LNCaP clone FGC (cell line): ENCODE measurements around the gene SPN.

Source experiments
- DNase-seq: peaks from one replicate; pipeline ENCODE4 v3.0.0-alpha.2; 2011; ENCODE audit warnings: low read depth
- H3K4me3 ChIP-seq: 2 replicates; pipeline ENCODE4 v1.5.1; 2011; ENCODE audit warnings: mild to moderate bottlenecking, low read depth, low read length, control low read depth
- CTCF ChIP-seq: IDR thresholded peaks from 2 replicates; pipeline ENCODE4 v1.5.1; 2012; ENCODE audit warnings: mild to moderate bottlenecking; ENCODE audit not compliant: control insufficient read depth, insufficient read depth; ENCODE audit errors: extremely low read depth

The SPN gene

DNA sequence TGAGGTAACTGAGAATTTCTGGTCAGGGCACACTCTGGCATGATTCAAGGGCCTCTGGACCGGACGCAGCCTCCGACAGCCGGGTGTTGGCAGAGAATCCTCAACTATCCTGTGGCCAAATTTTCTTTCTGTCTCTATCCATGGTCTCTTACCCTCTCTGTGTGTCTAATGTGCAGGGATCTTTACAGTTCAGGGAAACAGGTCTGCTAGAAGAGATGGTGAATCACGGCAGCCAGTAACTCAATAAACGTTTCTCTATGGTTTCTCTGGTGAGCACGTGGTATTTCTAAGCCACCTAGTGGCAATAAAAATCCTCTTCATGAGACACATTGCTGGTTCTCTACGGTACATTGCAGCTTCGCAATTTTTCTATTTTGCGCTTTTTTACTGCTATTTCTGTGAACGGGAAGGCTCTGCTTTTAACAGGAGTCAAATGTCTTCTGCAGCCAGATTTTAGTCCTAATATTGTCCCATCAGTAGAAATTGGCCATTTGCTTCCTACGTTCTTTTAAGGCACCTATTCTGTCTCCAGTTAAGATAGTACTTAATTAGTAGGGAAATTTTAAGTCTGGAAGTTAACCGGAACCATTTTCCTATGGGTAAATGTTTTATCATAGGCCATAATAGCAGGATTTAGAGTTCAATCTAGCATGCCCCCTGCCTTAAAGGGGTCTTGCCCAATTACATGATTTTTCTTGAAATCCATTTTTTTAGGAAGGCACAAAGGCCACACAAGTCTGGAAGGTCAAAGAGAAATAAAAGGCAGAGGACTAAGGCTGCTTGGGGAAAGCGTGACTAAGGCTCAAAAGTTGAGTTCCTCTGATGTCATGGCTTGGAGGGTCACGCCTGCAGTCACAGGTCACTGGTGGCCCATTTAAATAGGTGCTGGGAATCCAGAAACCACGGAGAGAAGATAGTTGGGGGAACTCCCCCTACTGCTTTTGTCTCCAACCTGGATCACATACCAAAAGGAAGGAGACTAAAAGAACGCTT lies 47.5 kb downstream of the SPN start:
- TF ChIP-seq CTCF = no peak
- no peak for DNase-seq
- no peak overlapping the region for H3K4me3 ChIP-seq

GRCh38 chr16:29712809-29713208 lies 49.8 kb downstream of the SPN start:
- TF ChIP-seq CTCF = no peak
- H3K4me3 ChIP-seq = no peak overlapping the region
- DNase-seq = no peak

- TF ChIP-seq CTCF = no peak
- no peak for DNase-seq
- no peak overlapping the region for H3K4me3 ChIP-seq
These were observed 51.3 kb downstream of the SPN start for GRCh38 chr16:29714396-29714795.

- no peak for DNase-seq
- H3K4me3 ChIP-seq = no peak overlapping the region
- no peak for TF ChIP-seq CTCF
These were observed 51.9 kb downstream of the SPN start for GRCh38 chr16:29714972-29715371.

GRCh38 chr16:29717113-29717512 lies 54.1 kb downstream of the SPN start:
- H3K4me3 ChIP-seq = no peak overlapping the region
- no peak for TF ChIP-seq CTCF
- DNase-seq = no peak

- TF ChIP-seq CTCF = no peak
- no peak for DNase-seq
- no peak overlapping the region for H3K4me3 ChIP-seq
These were observed 56.0 kb downstream of the SPN start for GRCh38 chr16:29719063-29719462.
